ENCODE measurements around the gene TENM3.

Gene TENM3

GRCh38 chr4:182454440-182455013 is 211.3 kb downstream of the TENM3 start:
- Histone ChIP-seq H3F3A (ENCODE audit: insufficient read depth, low read length) (no peaks in the 10 kb centered on the region), H3K36me3 (ENCODE audit: insufficient read depth, low read length) (no peaks in the 10 kb centered on the region), H2AFZ (ENCODE audit: low read length) (no peak overlapping the region), H3K4me1 (ENCODE audit: insufficient read depth, low read length, severe bottlenecking) (no peaks in the 10 kb centered on the region), H3K79me2 (ENCODE audit: insufficient read depth, low read length) (no peaks in the 10 kb centered on the region), H3K4me2 (ENCODE audit: low read length) (no peak overlapping the region), H3K27ac (ENCODE audit: low read depth, low read length, poor library complexity, severe bottlenecking) (no peak overlapping the region), H3K4me3 (ENCODE audit: low read depth, low read length, poor library complexity, severe bottlenecking) (no peak overlapping the region), H3K9me2 (ENCODE audit: low read depth, low read length) (no peaks in the 10 kb centered on the region), H3K9ac (ENCODE audit: low read length) (no peak overlapping the region), H3K27me3 (ENCODE audit: insufficient read depth, low read length) (no peaks in the 10 kb centered on the region), H3K9me3 (ENCODE audit: low read length) (no peaks in the 10 kb centered on the region), H4K20me1 (ENCODE audit: insufficient read depth, low read length) (no peaks in the 10 kb centered on the region)
- TF ChIP-seq, protein P1, sequence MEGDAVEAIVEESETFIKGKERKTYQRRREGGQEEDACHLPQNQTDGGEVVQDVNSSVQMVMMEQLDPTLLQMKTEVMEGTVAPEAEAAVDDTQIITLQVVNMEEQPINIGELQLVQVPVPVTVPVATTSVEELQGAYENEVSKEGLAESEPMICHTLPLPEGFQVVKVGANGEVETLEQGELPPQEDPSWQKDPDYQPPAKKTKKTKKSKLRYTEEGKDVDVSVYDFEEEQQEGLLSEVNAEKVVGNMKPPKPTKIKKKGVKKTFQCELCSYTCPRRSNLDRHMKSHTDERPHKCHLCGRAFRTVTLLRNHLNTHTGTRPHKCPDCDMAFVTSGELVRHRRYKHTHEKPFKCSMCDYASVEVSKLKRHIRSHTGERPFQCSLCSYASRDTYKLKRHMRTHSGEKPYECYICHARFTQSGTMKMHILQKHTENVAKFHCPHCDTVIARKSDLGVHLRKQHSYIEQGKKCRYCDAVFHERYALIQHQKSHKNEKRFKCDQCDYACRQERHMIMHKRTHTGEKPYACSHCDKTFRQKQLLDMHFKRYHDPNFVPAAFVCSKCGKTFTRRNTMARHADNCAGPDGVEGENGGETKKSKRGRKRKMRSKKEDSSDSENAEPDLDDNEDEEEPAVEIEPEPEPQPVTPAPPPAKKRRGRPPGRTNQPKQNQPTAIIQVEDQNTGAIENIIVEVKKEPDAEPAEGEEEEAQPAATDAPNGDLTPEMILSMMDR (IDR thresholded peaks at IDR 0.05; ENCODE audit: low read length), result no peak
- TF ChIP-seq EZH2 (IDR thresholded peaks at IDR 0.05; ENCODE audit: borderline replicate concordance, low read length), result no peak

DNA sequence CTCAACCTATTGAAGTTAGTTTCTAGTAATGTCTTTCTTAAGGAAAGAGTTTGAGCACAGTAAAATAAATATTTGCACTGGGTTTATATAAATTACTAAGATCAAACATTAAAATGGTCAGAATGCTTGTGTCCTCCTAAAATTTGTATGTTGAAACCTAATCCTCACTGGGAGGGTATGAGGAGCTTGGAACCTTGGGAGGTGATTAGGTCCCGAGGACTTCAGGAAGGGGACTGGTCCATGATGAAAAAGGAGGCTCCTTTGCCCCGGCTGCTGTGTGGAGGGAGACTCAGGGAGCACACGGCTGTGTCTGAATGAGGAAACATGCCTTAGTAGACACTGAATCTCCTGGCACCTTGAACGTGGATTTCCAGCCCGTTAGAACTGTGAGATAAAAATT is 221.9 kb downstream of the TENM3 start:
- Histone ChIP-seq H3K9me2 (ENCODE audit: low read depth, low read length) (no peaks in the 10 kb centered on the region), H3K9me3 (ENCODE audit: low read length) (no peaks in the 10 kb centered on the region), H3K79me2 (ENCODE audit: insufficient read depth, low read length) (no peaks in the 10 kb centered on the region), H3K4me3 (ENCODE audit: low read depth, low read length, poor library complexity, severe bottlenecking) (no peak overlapping the region), H3K4me1 (ENCODE audit: insufficient read depth, low read length, severe bottlenecking) (no peaks in the 10 kb centered on the region), H3K9ac (ENCODE audit: low read length) (no peak overlapping the region), H3K27ac (ENCODE audit: low read depth, low read length, poor library complexity, severe bottlenecking) (no peak overlapping the region), H2AFZ (ENCODE audit: low read length) (no peak overlapping the region), H4K20me1 (ENCODE audit: insufficient read depth, low read length) (no peaks in the 10 kb centered on the region), H3K27me3 (ENCODE audit: insufficient read depth, low read length) (no peaks in the 10 kb centered on the region), H3K36me3 (ENCODE audit: insufficient read depth, low read length) (no peaks in the 10 kb centered on the region), H3K4me2 (ENCODE audit: low read length) (no peak overlapping the region), H3F3A (ENCODE audit: insufficient read depth, low read length) (no peaks in the 10 kb centered on the region)
- TF ChIP-seq, protein P1 (IDR thresholded peaks at IDR 0.05; ENCODE audit: low read length), result no peak
- TF ChIP-seq EZH2 (IDR thresholded peaks at IDR 0.05; ENCODE audit: borderline replicate concordance, low read length), result no peak

GRCh38 chr4:182465979-182466378 is 222.8 kb downstream of the TENM3 start:
- H3K27ac ChIP-seq (ENCODE audit: low read depth, low read length, poor library complexity, severe bottlenecking), result no peak overlapping the region
- H3K79me2 ChIP-seq (ENCODE audit: insufficient read depth, low read length), result no peaks in the 10 kb centered on the region
- no peak overlapping the region for H2AFZ ChIP-seq (ENCODE audit: low read length)
- TF ChIP-seq, protein P1 (IDR thresholded peaks at IDR 0.05; ENCODE audit: low read length), result no peak
- TF ChIP-seq EZH2 (IDR thresholded peaks at IDR 0.05; ENCODE audit: borderline replicate concordance, low read length), result no peak
- H3K9ac ChIP-seq (ENCODE audit: low read length), result no peak overlapping the region
- no peak overlapping the region for H3K4me2 ChIP-seq (ENCODE audit: low read length)
- H3K9me2 ChIP-seq (ENCODE audit: low read depth, low read length), result no peaks in the 10 kb centered on the region
- H3F3A ChIP-seq (ENCODE audit: insufficient read depth, low read length), result no peaks in the 10 kb centered on the region
- no peaks in the 10 kb centered on the region for H3K36me3 ChIP-seq (ENCODE audit: insufficient read depth, low read length)
- H3K4me3 ChIP-seq (ENCODE audit: low read depth, low read length, poor library complexity, severe bottlenecking), result no peak overlapping the region
- H3K9me3 ChIP-seq (ENCODE audit: low read length), result no peaks in the 10 kb centered on the region
- no peaks in the 10 kb centered on the region for H3K4me1 ChIP-seq (ENCODE audit: insufficient read depth, low read length, severe bottlenecking)
- H4K20me1 ChIP-seq (ENCODE audit: insufficient read depth, low read length), result no peaks in the 10 kb centered on the region
- no peaks in the 10 kb centered on the region for H3K27me3 ChIP-seq (ENCODE audit: insufficient read depth, low read length)
